NCI-H774 (cell line): ENCODE data around the gene C2orf76.
"Not testable (repeated sequence)": the region's sequence is repeated elsewhere in the genome, so short reads cannot be mapped to it uniquely, and the experiment has no call there.

Experiments used
- DNase-seq: peaks from one replicate; lab custom pipeline; 2025; lab: John Stamatoyannopoulos, UW

C2orf76 gene

GRCh38 chr2:119377294-119377992 is 10.8 kb upstream of the C2orf76 start:
- no peak for DNase-seq

- no peak for DNase-seq
Measured at GRCh38 chr2:119376810-119377209, 10.2 kb upstream of the C2orf76 start.

- not testable (repeated sequence) for DNase-seq
Measured at GRCh38 chr2:119376406-119376805, 9.8 kb upstream of the C2orf76 start.

- not testable (repeated sequence) for DNase-seq
Measured at GRCh38 chr2:119373907-119374745, 7.5 kb upstream of the C2orf76 start.

- DNase-seq: no peak
Measured at GRCh38 chr2:119372778-119373568, 6.3 kb upstream of the C2orf76 start.

- DNase-seq: no peak
Measured at GRCh38 chr2:119371111-119371510, 4.5 kb upstream of the C2orf76 start.

GRCh38 chr2:119369845-119370244 is 3.2 kb upstream of the C2orf76 start:
- no peak for DNase-seq

GRCh38 chr2:119367472-119368099 is 952 bp upstream of the C2orf76 start:
- peak; percentile 7 for DNase-seq

- no peak for DNase-seq
Measured at GRCh38 chr2:119366161-119366648, 429 bp downstream of the C2orf76 start.

- DNase-seq: no peak
Measured at GRCh38 chr2:119365436-119365835, 1.2 kb downstream of the C2orf76 start.

- no peak for DNase-seq
Measured at GRCh38 chr2:119364798-119365197, 1.8 kb downstream of the C2orf76 start.

- no peak for DNase-seq
Measured at GRCh38 chr2:119360423-119360966, 6.1 kb downstream of the C2orf76 start.

- no peak for DNase-seq
Measured at GRCh38 chr2:119359774-119360173, 6.9 kb downstream of the C2orf76 start.

GRCh38 chr2:119354860-119355259 is 11.8 kb downstream of the C2orf76 start:
- no peak for DNase-seq

GRCh38 chr2:119352357-119352756 is 14.3 kb downstream of the C2orf76 start:
- DNase-seq: no peak

GRCh38 chr2:119350311-119350998 is 16.2 kb downstream of the C2orf76 start:
- DNase-seq: no peak

GRCh38 chr2:119349289-119349688 is 17.3 kb downstream of the C2orf76 start:
- no peak for DNase-seq

- no peak for DNase-seq
Measured at GRCh38 chr2:119341684-119342083, 24.9 kb downstream of the C2orf76 start.

- DNase-seq: no peak
Measured at GRCh38 chr2:119339562-119339923, 27.1 kb downstream of the C2orf76 start.

- DNase-seq: no peak
Measured at GRCh38 chr2:119338826-119339561, 27.6 kb downstream of the C2orf76 start.
